Esophagus (tissue), 2 donors: ENCODE measurements around the gene APLNR. TPM values are rescaled to one million over a fixed set of nuclear protein-coding genes. Genes with fewer than 3 reads are reported as not detected.

Experiments used
- H3K27ac ChIP-seq, 2 donors: one replicate each; pipeline ENCODE4 v1.5.1; 2013; ENCODE audit warnings: low read depth in 2 of 2, mild to moderate bottlenecking in 2 of 2, inconsistent platforms in 1 of 2, low read length in 1 of 2, moderate library complexity in 1 of 2
- H3K27me3 ChIP-seq, 2 donors: one replicate each; pipeline ENCODE4 v1.6.1; 2013; ENCODE audit warnings: low read length in 2 of 2, control low read depth in 1 of 2, mild to moderate bottlenecking in 1 of 2; ENCODE audit not compliant: insufficient read depth in 2 of 2, control insufficient read depth in 1 of 2
- H3K36me3 ChIP-seq, 2 donors: one replicate each; pipeline ENCODE4 v1.6.1; 2013; ENCODE audit warnings: low read length in 1 of 2; ENCODE audit not compliant: control insufficient read depth in 2 of 2, insufficient read depth in 2 of 2
- H3K4me1 ChIP-seq, 2 donors: one replicate each; pipeline ENCODE4 v1.6.1; 2013; ENCODE audit warnings: low read length in 1 of 2; ENCODE audit not compliant: control insufficient read depth in 2 of 2, insufficient read depth in 2 of 2
- H3K4me3 ChIP-seq, 2 donors: one replicate each; pipeline ENCODE4 v1.5.1; 2013; ENCODE audit warnings: low read length in 2 of 2, mild to moderate bottlenecking in 2 of 2, low read depth in 1 of 2, moderate library complexity in 1 of 2
- H3K9me3 ChIP-seq, 2 donors: one replicate each; pipeline ENCODE4 v1.6.1; 2013; ENCODE audit warnings: mild to moderate bottlenecking in 2 of 2, low read depth in 1 of 2, low read length in 1 of 2, moderate library complexity in 1 of 2; ENCODE audit not compliant: control insufficient read depth in 2 of 2, insufficient read depth in 1 of 2
- WGBS, 2 donors: extraction: QIAGEN DNeasy Blood & Tissue Kit; methylation state at CpG; one replicate each; pipeline ENCODE4 v1.1.7; 2013; 5-methylcytosine and 5-hydroxymethylcytosine counted together
- polyA plus RNA-seq, 2 donors: library from polyadenylated mRNA; stranded (reverse); fragments of 200-250 nt; gene quantifications; one replicate each; pipeline ENCODE4 v1.2.3, GENCODE V29; 2013
- donor health status: healthy with polysubstance abuse.
- donor health status: Bipolar disorder and iron deficiency.

APLNR gene
- polyA plus RNA-seq, 2 donors = 0.14 to 0.54 TPM

DNA sequence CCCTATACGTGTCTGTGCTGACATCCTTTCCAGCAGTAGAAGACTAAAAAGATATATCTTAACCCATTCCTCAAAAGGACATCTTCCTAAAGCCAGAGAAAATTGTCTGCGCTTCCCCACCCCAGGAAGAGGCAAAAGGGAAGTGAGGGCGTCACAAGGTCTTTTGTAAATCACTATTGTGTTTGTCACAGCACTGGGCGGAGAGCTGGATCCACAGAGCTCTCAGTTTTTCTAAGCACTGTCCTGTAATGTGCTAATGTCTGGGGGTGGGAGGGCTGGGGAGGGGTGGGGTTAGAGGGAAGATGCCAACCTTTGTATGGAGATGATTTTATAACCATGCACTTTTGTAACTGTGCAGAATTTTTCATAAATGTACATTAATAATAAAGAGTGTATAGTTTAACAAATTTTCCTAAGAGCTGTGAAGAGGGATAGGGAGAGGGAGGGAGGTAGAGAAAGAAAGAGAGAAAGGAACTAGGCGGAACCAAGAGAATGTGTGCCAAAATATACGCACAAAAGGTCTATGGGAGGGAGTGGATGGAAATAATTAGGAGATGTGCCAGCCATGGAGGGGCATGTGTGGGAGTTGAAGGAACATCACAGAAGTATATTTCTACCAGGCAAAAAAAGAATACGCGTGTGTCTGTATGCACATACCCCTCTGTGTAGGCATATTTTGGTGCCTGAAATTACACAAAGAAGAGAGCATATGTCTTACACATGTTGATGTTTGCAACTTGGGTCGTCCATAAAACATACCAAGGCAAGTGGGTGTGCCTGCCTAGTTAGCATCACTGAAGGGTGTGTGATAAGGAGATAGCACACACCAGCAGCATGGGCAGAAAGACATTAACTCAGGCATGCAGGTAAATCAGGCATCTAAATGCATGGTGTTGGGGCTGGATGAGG, 45.5 kb downstream of the APLNR start:
- Histone ChIP-seq H3K36me3 (no peaks in the 10 kb centered on the region), H3K27me3 (no peaks in the 10 kb centered on the region), H3K27ac (no peak overlapping the region), H3K4me1 (no peaks in the 10 kb centered on the region), H3K9me3 (no peaks in the 10 kb centered on the region), H3K4me3 (no peak overlapping the region)
- 66 to 73% methylated on average over 9 of the region's 9 CpGs for WGBS, 2 donors

DNA sequence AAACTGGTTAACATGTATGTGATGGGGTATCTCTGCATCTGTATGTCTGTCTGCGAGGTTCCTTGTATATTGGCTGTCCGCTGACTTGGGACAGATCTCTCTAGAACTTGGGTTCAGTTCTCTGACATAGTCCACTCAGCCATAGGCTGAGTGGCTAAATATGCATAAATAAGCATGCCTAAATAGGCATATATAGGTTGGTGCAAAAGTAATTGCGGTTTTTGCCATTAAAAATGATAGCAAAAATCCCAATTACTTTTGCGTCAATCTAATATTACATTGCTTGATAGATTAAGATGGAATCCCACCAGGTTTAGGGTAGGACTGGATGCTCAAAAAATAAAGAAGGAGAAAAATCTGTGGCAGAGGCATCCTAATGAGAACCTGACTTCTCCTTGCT, 46.5 kb downstream of the APLNR start:
- Histone ChIP-seq H3K27me3 (no peaks in the 10 kb centered on the region), H3K4me1 (no peaks in the 10 kb centered on the region), H3K9me3 (no peaks in the 10 kb centered on the region), H3K27ac (no peak overlapping the region), H3K4me3 (no peak overlapping the region), H3K36me3 (no peaks in the 10 kb centered on the region)
- WGBS, 2 donors = 94 to 95% methylated on average over 4 of the region's 4 CpGs

Other genes with a start within 250 kb of the APLNR start
- gene OR5AK2, start 248.3 kb downstream of the APLNR start, polyA plus RNA-seq = not detected
- gene LRRC55, start 55.3 kb downstream of the APLNR start, polyA plus RNA-seq = under 1 TPM; 0.02 to 0.04 TPM
- gene TNKS1BP1, start 87.7 kb upstream of the APLNR start, polyA plus RNA-seq = 100 to 1,000 TPM; 114 to 249 TPM
- gene SSRP1, start 98.6 kb upstream of the APLNR start, polyA plus RNA-seq = 10 to 100 TPM; 18.8 to 67.4 TPM
- gene P2RX3, start 101.1 kb upstream of the APLNR start, polyA plus RNA-seq = not detected
- not detected for gene PRG3, start 143.9 kb upstream of the APLNR start, polyA plus RNA-seq
- gene PRG2, start 153.4 kb upstream of the APLNR start, polyA plus RNA-seq = under 1 TPM; 0.45 to 0.60 TPM
- 10 to 100 TPM; 24.0 to 28.9 TPM for gene SLC43A3, start 189.9 kb upstream of the APLNR start, polyA plus RNA-seq
- under 1 TPM; 0.20 to 0.49 TPM for gene RTN4RL2, start 223.3 kb upstream of the APLNR start, polyA plus RNA-seq